Lung (tissue), 12 donors: ENCODE data around the gene PCMTD2. TPM values are rescaled to one million over a fixed set of nuclear protein-coding genes. Genes with fewer than 3 reads are reported as not detected.

ENCODE experiments used
- ATAC-seq: fragments of 200-7000 bp; cut with Tn5 transposase; one replicate; pipeline ENCODE4 v1.9.1; 2020; ENCODE audit warnings: moderate number of reproducible peaks; ENCODE audit not compliant: insufficient read depth, low FRiP score
- DNase-seq, 3 donors: peaks; one replicate each; pipeline ENCODE4 v3.0.0-alpha.2; 2013 to 2017
- H3K27ac ChIP-seq, 2 donors: one replicate each; pipeline ENCODE4 v1.5.1; 2013; ENCODE audit warnings: mild to moderate bottlenecking in 2 of 2, moderate library complexity in 2 of 2, control low read depth in 1 of 2, inconsistent platforms in 1 of 2, low read depth in 1 of 2, low read length in 1 of 2
- H3K27me3 ChIP-seq, 3 donors: one replicate each; pipeline ENCODE4 v1.5.1; 2013; ENCODE audit warnings: low read length in 2 of 3; ENCODE audit not compliant: control insufficient read depth in 3 of 3, insufficient read depth in 3 of 3
- H3K36me3 ChIP-seq, 4 donors: one replicate each; pipeline ENCODE4 v1.5.1; 2013; ENCODE audit warnings: low read length in 4 of 4, mild to moderate bottlenecking in 1 of 4, moderate library complexity in 1 of 4; ENCODE audit not compliant: control insufficient read depth in 4 of 4, insufficient read depth in 4 of 4
- H3K4me1 ChIP-seq, 5 donors: one replicate each; pipeline ENCODE4 v1.5.1; 2013; ENCODE audit warnings: low read length in 5 of 5, mild to moderate bottlenecking in 2 of 5, moderate library complexity in 1 of 5; ENCODE audit not compliant: control insufficient read depth in 5 of 5, insufficient read depth in 5 of 5
- H3K4me3 ChIP-seq: one replicate; pipeline ENCODE4 v1.5.1; 2013; ENCODE audit warnings: mild to moderate bottlenecking, control low read depth, moderate library complexity
- H3K9ac ChIP-seq, 2 donors: one replicate each; pipeline ENCODE4 v1.5.1; 2013; ENCODE audit warnings: low read length in 2 of 2, control low read depth in 1 of 2; ENCODE audit not compliant: insufficient read depth in 1 of 2
- H3K9me3 ChIP-seq, 4 donors: one replicate each; pipeline ENCODE4 v1.5.1; 2013; ENCODE audit warnings: low read length in 3 of 4, mild to moderate bottlenecking in 1 of 4, moderate library complexity in 1 of 4; ENCODE audit not compliant: control insufficient read depth in 4 of 4, insufficient read depth in 3 of 4
- WGBS, 2 donors: extraction: QIAGEN DNeasy Blood & Tissue Kit; methylation state at CpG; one replicate each; pipeline ENCODE4 v1.1.7; 2013; 5-methylcytosine and 5-hydroxymethylcytosine counted together
- polyA plus RNA-seq, 2 donors: library from polyadenylated mRNA; stranded (reverse); fragments of 200-250 nt; gene quantifications; one replicate each; pipeline ENCODE4 v1.2.1, GENCODE V29; 2013
- total RNA-seq, 2 donors: library from RNA; depleted of rRNA in 1 of 2; stranded (reverse); fragments of >200 nt in 1 of 2; gene quantifications; one replicate each; pipeline ENCODE4 v1.2.1, GENCODE V29; 2014 to 2021
- TF ChIP-seq, protein P1 (sequence below): IDR thresholded peaks from 2 replicates; pipeline ENCODE4 v1.5.1; 2012; ENCODE audit warnings: mild to moderate bottlenecking; ENCODE audit errors: control extremely low read depth, extremely low read depth
- donor health status: control.
- donor health status: control.
- donor health status: Bipolar disorder and iron deficiency.
- donor health status: healthy.
- donor health status: DM: yes; HTN: yes; CAD: no.

The PCMTD2 gene
- total and polyA plus RNA-seq, 4 donors, result 16.5 to 123 (median 25.2) TPM

DNA sequence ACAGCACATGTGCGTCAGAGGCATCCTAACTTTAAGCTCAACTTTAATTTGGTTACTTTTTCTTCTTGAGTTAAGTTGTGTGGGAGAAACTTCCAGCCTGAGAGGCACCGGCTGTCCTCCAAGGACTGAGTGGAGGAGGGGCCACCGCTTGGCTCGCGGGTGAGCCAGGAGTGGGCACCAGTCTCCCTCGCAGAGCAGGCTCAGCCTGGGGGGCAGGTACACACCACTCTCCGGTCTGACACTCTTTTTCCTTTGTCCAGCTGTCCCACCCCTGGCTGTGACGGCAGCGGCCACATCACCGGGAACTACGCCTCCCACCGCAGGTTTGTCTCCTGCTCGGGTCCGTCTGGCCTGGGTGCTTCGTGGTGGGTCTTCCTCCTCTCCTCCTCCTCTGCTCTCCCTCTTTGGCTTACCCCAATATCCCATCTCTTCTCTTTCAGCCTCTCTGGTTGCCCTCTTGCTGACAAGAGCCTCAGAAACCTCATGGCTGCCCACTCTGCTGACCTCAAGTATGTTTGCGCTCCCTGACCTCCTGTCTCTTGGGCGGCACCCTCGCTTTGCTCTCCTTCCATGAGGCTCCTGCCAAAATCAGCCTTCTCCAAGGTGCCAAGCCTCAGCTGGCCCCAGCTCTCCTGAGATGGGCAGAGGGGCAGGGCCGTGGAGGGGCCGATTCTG lies 32.6 kb upstream of the PCMTD2 start:
- H3K27ac ChIP-seq, result no peak overlapping the region

DNA sequence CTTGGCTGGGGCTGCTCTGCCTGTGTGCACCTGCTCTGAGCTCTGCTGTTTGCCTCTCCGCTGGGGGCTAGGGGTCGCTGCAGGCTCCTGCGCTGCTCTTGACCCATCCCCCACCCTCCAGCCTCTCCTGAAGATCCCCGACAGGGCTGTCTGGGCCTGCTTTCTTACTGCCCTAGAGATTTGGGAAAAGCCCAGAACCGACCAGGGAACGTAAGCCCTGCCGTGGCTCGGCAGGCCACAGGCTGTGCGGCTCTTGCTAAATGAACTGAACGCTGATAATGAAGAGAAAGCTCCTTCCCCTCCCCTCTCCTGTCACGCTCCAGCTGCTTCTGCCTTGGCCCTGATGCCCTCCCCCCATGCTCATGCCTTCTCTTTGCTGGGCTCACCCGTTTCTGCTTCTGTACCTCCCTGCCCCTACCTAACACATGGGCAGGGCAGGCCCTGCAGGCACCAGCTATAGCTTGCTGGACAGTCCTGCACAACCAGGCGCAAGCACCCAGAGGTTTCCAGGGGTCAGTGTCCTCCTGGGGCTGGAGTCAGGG lies 32.0 kb upstream of the PCMTD2 start:
- Histone ChIP-seq H3K4me1 (peaks cover 2 to 25% (median 9%) of the 10 kb centered on the region in 5 donors), H3K9ac (no peak overlapping the region), H3K27ac (no peak overlapping the region), H3K9me3 (no peaks in the 10 kb centered on the region), H3K27me3 (no peaks in the 10 kb centered on the region), H3K4me3 (no peak overlapping the region), H3K36me3 (no peaks in the 10 kb centered on the region)
- TF ChIP-seq, protein P1, sequence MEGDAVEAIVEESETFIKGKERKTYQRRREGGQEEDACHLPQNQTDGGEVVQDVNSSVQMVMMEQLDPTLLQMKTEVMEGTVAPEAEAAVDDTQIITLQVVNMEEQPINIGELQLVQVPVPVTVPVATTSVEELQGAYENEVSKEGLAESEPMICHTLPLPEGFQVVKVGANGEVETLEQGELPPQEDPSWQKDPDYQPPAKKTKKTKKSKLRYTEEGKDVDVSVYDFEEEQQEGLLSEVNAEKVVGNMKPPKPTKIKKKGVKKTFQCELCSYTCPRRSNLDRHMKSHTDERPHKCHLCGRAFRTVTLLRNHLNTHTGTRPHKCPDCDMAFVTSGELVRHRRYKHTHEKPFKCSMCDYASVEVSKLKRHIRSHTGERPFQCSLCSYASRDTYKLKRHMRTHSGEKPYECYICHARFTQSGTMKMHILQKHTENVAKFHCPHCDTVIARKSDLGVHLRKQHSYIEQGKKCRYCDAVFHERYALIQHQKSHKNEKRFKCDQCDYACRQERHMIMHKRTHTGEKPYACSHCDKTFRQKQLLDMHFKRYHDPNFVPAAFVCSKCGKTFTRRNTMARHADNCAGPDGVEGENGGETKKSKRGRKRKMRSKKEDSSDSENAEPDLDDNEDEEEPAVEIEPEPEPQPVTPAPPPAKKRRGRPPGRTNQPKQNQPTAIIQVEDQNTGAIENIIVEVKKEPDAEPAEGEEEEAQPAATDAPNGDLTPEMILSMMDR, result no peak
- peak; percentile 36 to 59 (median 50) for DNase-seq
- no peak for ATAC-seq
- 53 to 59% methylated on average over 13 of the region's 13 CpGs for WGBS, 2 donors

More for the DNA sequence above, 32.6 kb upstream of the PCMTD2 start:
- H3K4me1 ChIP-seq, result peaks cover 2 to 25% (median 9%) of the 10 kb centered on the region in 5 donors
- peak; percentile 20 for ATAC-seq
- H3K27me3 ChIP-seq, result no peaks in the 10 kb centered on the region
- no peaks in the 10 kb centered on the region for H3K9me3 ChIP-seq
- peak in 2 of 3 donors; percentile 28 to 34 for DNase-seq
- H3K9ac ChIP-seq, result no peak overlapping the region
- WGBS, 2 donors, result 65 to 87% methylated on average over 19 to 20 of the region's 20 CpGs
- TF ChIP-seq, protein P1, result no peak
- H3K36me3 ChIP-seq, result no peaks in the 10 kb centered on the region
- H3K4me3 ChIP-seq, result no peak overlapping the region

DNA sequence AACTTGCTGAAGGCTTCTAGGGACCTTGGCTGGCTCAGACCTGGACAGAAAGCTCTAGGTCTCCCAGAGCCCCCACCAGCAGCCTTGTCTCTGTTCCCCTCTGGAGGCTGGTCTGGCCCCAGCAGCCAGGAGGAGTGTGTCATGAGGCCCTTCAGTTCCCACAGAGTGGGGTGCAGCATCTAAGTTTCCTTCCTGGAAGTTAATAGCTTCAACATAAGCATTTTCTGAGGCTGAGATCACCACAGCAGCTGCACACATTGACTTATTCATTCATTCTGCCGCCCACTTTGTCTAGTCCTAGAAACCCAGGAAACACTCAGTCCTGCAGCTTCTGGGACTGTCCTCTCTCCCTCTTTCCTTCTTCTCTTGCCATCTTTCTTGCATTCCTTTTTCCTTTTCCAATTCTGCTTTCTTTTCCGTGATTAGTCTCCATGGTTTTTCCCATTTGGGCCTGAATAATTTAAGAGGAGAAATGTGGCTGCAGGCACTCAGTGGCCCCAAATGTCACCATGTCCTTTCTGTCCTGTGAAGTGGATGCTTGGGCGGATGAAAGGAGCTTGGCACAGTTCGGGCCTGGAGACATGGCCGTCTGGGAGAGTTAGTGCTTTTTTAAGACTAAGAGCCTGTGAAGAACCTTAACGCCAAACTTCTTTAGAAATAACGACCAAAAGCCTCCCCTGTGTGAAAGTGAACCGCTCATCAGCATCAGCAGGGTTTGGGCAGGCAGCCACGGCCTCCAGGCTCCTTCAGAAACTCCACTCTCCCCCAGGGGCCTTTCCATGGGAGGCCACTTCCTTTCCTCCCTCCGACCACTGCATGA lies 31.0 kb upstream of the PCMTD2 start:
- peaks cover 2 to 21% (median 9%) of the 10 kb centered on the region in 5 donors for H3K4me1 ChIP-seq
- no peaks in the 10 kb centered on the region for H3K27me3 ChIP-seq
- no peak overlapping the region for H3K4me3 ChIP-seq
- WGBS, 2 donors, result 58 to 76% methylated on average over 10 of the region's 10 CpGs
- TF ChIP-seq, protein P1, result no peak
- no peak overlapping the region for H3K27ac ChIP-seq
- ATAC-seq (no peak), DNase-seq (peak; percentile 53 to 60 (median 57))
- no peaks in the 10 kb centered on the region for H3K36me3 ChIP-seq
- H3K9ac ChIP-seq, result no peak overlapping the region
- H3K9me3 ChIP-seq, result no peaks in the 10 kb centered on the region
